ENCODE results near the gene SBDS.

- no peak for TF ChIP-seq POLR2AphosphoS5 (IDR thresholded peaks at IDR 0.05)
- TF ChIP-seq CTCF (IDR thresholded peaks at IDR 0.05): no peak
- TF ChIP-seq POLR2A (IDR thresholded peaks at IDR 0.05): no peak
Observed at GRCh38 chr7:66946545-66946944, 48.8 kb downstream of the SBDS start.

Measured in upper lobe of left lung (tissue), 4 donors.